Activated CD8-positive, alpha-beta memory T cell treated with anti-CD3 and anti-CD28 coated beads for 36 hours (primary cell): ENCODE results near the gene ROBO4. TPM values are rescaled to one million over a fixed set of nuclear protein-coding genes. Genes with fewer than 3 reads are reported as not detected.

Experiments
- CTCF ChIA-PET: fragments of 350-600 bp; sonication (Branson Sonifier 250); formaldehyde crosslinking; loops from one replicate; lab custom pipeline; 2021; ENCODE audit warnings: antibody characterized with exemption; lab: Charles Lee
- POLR2A ChIA-PET: fragments of 350-600 bp; sonication (Branson Sonifier 250); formaldehyde crosslinking; loops from one replicate; lab custom pipeline; 2021; ENCODE audit warnings: antibody characterized with exemption; lab: Charles Lee
- total RNA-seq, 2 experiments: library from RNA; stranded (reverse); gene quantifications; one replicate each; pipeline ENCODE4 v1.2.3, GENCODE V29; 2021

Gene ROBO4
- total RNA-seq, 2 experiments from 2014 or later = not detected

- ChIA-PET CTCF (interaction anchor here (1.3 to 4.0 kb wide), 4 partner anchors 27 to 170 kb away, joined by 3 to 20 read pairs (median 8); partner anchors contain the start of gene ROBO3), POLR2A (interaction anchor here (0.9 kb wide), 1 partner anchor 39 kb away, joined by 3 read pairs; the partner anchor contains the start of gene MSANTD2)
These were observed 58.3 kb downstream of the ROBO4 start for GRCh38 chr11:124839128-124839971.

- CTCF ChIA-PET = interaction anchor here (1.0 to 4.0 kb wide), 4 partner anchors 27 to 170 kb away, joined by 3 to 20 read pairs (median 8); partner anchors contain the start of gene ROBO3
- POLR2A ChIA-PET = no interaction called here
These were observed 58.9 kb downstream of the ROBO4 start for GRCh38 chr11:124838805-124839127.

- POLR2A ChIA-PET = no interaction called here
These were observed 60.2 kb downstream of the ROBO4 start for GRCh38 chr11:124837491-124837856.

GRCh38 chr11:124835918-124836317 lies 61.7 kb downstream of the ROBO4 start:
- CTCF ChIA-PET = interaction anchor here (0.6 to 1.6 kb wide), 7 partner anchors 35 to 239 kb away, joined by 3 to 12 read pairs (median 5); partner anchors contain the start of gene TBRG1
- POLR2A ChIA-PET = interaction anchor here (0.7 kb wide), 1 partner anchor 120 kb away, joined by 6 read pairs; no protein-coding TSS in a partner anchor

More at GRCh38 chr11:124837491-124837856, 60.2 kb downstream of the ROBO4 start:
- CTCF ChIA-PET = interaction anchor here (0.6 to 4.0 kb wide), 11 partner anchors 9 to 1747 kb away, joined by 3 to 20 read pairs (median 4); partner anchors contain the start of genes CCDC15 and ROBO3

- POLR2A ChIA-PET = no interaction called here
These were observed 63.0 kb downstream of the ROBO4 start for GRCh38 chr11:124834526-124835180.

More at GRCh38 chr11:124834526-124835180, 63.0 kb downstream of the ROBO4 start:
- CTCF ChIA-PET = interaction anchor here (0.5 kb wide), 1 partner anchor 109 kb away, joined by 3 read pairs; no protein-coding TSS in a partner anchor

Other genes starting within 250 kb of the ROBO4 start
- 1 to 10 TPM; 4.8 to 5.4 TPM for gene SIAE, start 224.1 kb downstream of the ROBO4 start, total RNA-seq
- gene SPA17, start 224.0 kb downstream of the ROBO4 start, total RNA-seq = 1 to 10 TPM; 3.8 to 4.3 TPM
- 1 to 10 TPM; 6.4 to 6.7 TPM for gene NRGN, start 157.9 kb downstream of the ROBO4 start, total RNA-seq
- under 1 TPM in 1 of 2 experiments, not detected in 1; 0.25 TPM for gene VSIG2, start 145.6 kb downstream of the ROBO4 start, total RNA-seq
- gene ESAM, start 135.6 kb downstream of the ROBO4 start, total RNA-seq = under 1 TPM; 0.94 to 0.95 TPM
- gene MSANTD2, start 97.5 kb downstream of the ROBO4 start, total RNA-seq = 10 to 100 TPM in 1 of 2 experiments, 1 to 10 TPM in 1; 9.3 to 12.0 TPM
- 10 to 100 TPM; 10.3 to 11.8 TPM for gene ROBO3, start 32.4 kb downstream of the ROBO4 start, total RNA-seq
- not detected for gene HEPN1, start 21.4 kb upstream of the ROBO4 start, total RNA-seq
- not detected for gene HEPACAM, start 38.2 kb upstream of the ROBO4 start, total RNA-seq
- gene CCDC15, start 56.3 kb upstream of the ROBO4 start, total RNA-seq = 1 to 10 TPM; 3.8 TPM
- under 1 TPM; 0.30 to 0.65 TPM for gene SLC37A2, start 165.4 kb upstream of the ROBO4 start, total RNA-seq
- gene TMEM218, start 213.8 kb upstream of the ROBO4 start, total RNA-seq = 10 to 100 TPM; 19.5 to 23.3 TPM